ENCODE measurements around the gene KAT14. TPM values are rescaled to one million over a fixed set of nuclear protein-coding genes. Genes with fewer than 3 reads are reported as not detected.
"Not testable (repeated sequence)": the region's sequence is repeated elsewhere in the genome, so short reads cannot be mapped to it uniquely, and the experiment has no call there.

The KAT14 gene
- total and polyA plus RNA-seq, 7 experiments from 2014 or later: 12.3 to 26.7 (median 18.8) TPM

DNA sequence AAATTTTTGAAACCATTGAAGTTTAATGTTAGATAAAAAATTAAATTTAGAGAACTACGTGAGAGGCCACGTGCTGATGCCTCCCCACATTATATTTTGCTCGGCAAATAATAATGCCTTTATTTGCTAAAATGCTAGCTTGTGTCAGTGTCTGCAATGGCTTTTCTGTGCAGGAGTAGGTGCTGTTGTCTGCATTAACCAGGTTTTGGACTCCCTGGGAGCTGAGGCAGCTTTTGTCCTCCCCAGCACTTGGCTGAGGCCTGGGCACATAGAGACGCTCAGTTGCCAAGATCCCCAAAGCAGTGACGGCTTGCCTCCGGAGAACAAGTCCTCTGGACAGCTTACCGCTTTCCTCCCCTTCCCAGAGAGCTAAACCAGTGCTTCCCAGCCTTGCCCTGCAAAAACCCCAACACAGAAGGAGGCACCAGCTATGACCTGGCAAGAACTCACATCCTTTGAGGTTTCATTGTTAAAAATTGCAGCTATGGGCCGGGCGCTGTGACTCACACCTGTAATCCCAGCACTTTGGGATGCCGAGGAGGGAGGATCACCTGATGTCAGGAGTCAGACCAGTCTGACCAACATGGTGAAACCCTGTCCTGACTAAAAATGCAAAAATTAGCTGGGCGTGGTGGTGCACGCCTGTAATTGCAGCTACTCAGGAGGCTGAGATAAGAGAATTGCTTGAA is 59.9 kb downstream of the KAT14 start:
- H3K4me1 ChIP-seq (ENCODE audit: control insufficient read depth in 2 of 2, insufficient read depth in 2 of 2, low read length in 2 of 2): no peaks in the 10 kb centered on the region
- POLR2A ChIA-PET: no interaction called here
- H3K9me3 Mint-ChIP-seq: peaks cover 0 to 15% (median 9%) of the 10 kb centered on the region in 11 donors
- H3K36me3 ChIP-seq (ENCODE audit: control insufficient read depth in 2 of 3, insufficient read depth in 3 of 3, low read length in 3 of 3): no peaks in the 10 kb centered on the region
- peaks cover 0 to 5% (median 0%) of the 10 kb centered on the region in 5 donors for H3K27me3 Mint-ChIP-seq
- DNase-seq: no peak
- CTCF ChIA-PET: no interaction called here
- no peak overlapping the region for H3K27ac Mint-ChIP-seq
- peaks cover 0 to 21% (median 14%) of the 10 kb centered on the region in 5 donors for H3K36me3 Mint-ChIP-seq
- H3K27ac ChIP-seq (ENCODE audit: low read depth, low read length): no peak overlapping the region
- H3K4me1 Mint-ChIP-seq: no peaks in the 10 kb centered on the region
- H3K27me3 ChIP-seq (ENCODE audit: control insufficient read depth in 2 of 2, insufficient read depth in 2 of 2, low read length in 2 of 2): no peaks in the 10 kb centered on the region
- no peak for ATAC-seq
- H3K4me3 Mint-ChIP-seq: no peak overlapping the region
- H3K4me3 ChIP-seq (ENCODE audit: low read length): no peak overlapping the region
- intact Hi-C loops (cut with micrococcal nuclease): no loop called here
- no peaks in the 10 kb centered on the region for H3K9me3 ChIP-seq (ENCODE audit: control insufficient read depth in 2 of 3, low read length in 3 of 3)

DNA sequence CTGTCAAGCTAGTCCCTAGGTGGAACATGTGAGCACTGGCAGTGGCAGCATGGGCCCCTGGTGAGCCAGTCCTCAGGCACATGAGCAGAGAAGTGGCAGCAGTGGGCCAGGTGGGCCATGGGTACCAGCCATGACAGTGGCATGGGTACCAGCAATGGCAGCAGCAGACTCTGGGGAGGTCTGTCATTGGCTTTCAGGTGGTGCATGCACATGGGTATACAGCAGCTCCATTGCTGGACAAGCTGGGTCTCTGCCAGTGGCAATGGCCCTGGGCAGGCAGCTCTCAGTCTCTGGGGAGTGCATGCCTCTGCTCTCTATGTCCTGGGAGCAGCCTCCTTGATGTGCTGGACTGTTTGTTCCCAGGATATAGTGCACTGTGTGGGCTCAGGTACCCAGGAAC is 65.3 kb downstream of the KAT14 start:
- Histone ChIP-seq H3K27me3 (ENCODE audit: control insufficient read depth in 2 of 2, insufficient read depth in 2 of 2, low read length in 2 of 2) (no peaks in the 10 kb centered on the region), H3K4me3 (ENCODE audit: low read length) (no peak overlapping the region), H3K9me3 (ENCODE audit: control insufficient read depth in 2 of 3, low read length in 3 of 3) (no peaks in the 10 kb centered on the region), H3K4me1 (ENCODE audit: control insufficient read depth in 2 of 2, insufficient read depth in 2 of 2, low read length in 2 of 2) (no peaks in the 10 kb centered on the region), H3K36me3 (ENCODE audit: control insufficient read depth in 2 of 3, insufficient read depth in 3 of 3, low read length in 3 of 3) (no peaks in the 10 kb centered on the region), H3K27ac (ENCODE audit: low read depth, low read length) (no peak overlapping the region)
- H3K27me3 Mint-ChIP-seq: peaks cover 0 to 5% (median 0%) of the 10 kb centered on the region in 5 donors
- ChIA-PET CTCF (no interaction called here), POLR2A (no interaction called here)
- no peaks in the 10 kb centered on the region for H3K4me1 Mint-ChIP-seq
- peaks cover 0 to 22% (median 14%) of the 10 kb centered on the region in 5 donors for H3K36me3 Mint-ChIP-seq
- DNase-seq: no peak
- no peak overlapping the region for H3K4me3 Mint-ChIP-seq
- peaks cover 0 to 16% (median 9%) of the 10 kb centered on the region in 11 donors for H3K9me3 Mint-ChIP-seq
- intact Hi-C loops (cut with micrococcal nuclease): no loop called here
- H3K27ac Mint-ChIP-seq: no peak overlapping the region
- no peak for ATAC-seq

DNA sequence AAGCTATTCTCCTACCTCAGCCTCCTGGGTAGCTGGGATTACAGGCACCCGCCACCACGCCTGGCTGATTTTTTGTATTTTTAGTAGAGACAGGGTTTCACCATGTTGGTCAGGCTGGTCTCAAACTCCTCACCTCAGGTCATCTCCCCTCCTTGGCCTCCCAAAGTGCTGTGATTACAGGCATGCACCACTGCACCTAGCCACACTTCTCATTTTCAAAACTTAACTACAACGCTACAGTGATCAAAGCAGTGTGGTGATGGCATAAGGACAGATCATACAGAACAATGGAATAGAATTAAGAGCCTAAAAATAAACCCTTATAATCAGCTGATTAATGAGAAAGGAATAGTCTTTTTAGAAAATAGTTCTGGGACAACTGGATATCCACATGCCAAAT is 66.0 kb downstream of the KAT14 start:
- H3K4me3 Mint-ChIP-seq; H3K9me3 ChIP-seq (ENCODE audit: control insufficient read depth in 2 of 3, low read length in 3 of 3); H3K4me1 Mint-ChIP-seq; H3K4me1 ChIP-seq (ENCODE audit: control insufficient read depth in 2 of 2, insufficient read depth in 2 of 2, low read length in 2 of 2); H3K27ac ChIP-seq (ENCODE audit: low read depth, low read length); H3K27me3 ChIP-seq (ENCODE audit: control insufficient read depth in 2 of 2, insufficient read depth in 2 of 2, low read length in 2 of 2); H3K36me3 ChIP-seq (ENCODE audit: control insufficient read depth in 2 of 3, insufficient read depth in 3 of 3, low read length in 3 of 3); ATAC-seq; DNase-seq; POLR2A ChIA-PET; H3K27me3 Mint-ChIP-seq; intact Hi-C loops (cut with micrococcal nuclease); CTCF ChIA-PET; H3K27ac Mint-ChIP-seq; H3K4me3 ChIP-seq (ENCODE audit: low read length): not testable (repeated sequence)
- Mint-ChIP-seq H3K9me3 (peaks cover 0 to 16% (median 9%) of the 10 kb centered on the region in 11 donors), H3K36me3 (peaks cover 0 to 22% (median 14%) of the 10 kb centered on the region in 5 donors)

DNA sequence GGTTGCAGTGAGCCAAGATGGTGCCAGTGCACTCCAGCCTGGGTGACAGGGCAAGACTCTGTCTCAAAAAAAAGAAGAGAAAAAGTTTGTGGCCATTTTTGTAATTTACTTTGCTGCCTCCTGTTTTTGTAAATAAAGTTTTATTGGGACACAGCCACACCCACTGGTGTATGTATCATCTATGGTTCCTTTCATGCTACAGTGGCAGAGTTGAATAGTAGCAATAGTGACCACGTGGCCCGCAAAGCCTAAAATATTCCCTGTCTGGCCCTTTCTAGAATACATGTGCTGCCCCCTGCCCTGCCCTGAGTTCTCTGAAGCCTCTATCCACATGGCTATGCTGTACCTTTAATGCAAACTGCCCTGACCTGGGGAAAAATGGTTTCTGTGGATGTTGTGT is 75.3 kb downstream of the KAT14 start:
- H3K36me3 Mint-ChIP-seq: no peaks in the 10 kb centered on the region
- no peak overlapping the region for H3K4me3 ChIP-seq (ENCODE audit: low read length)
- H3K27me3 ChIP-seq (ENCODE audit: control insufficient read depth in 2 of 2, insufficient read depth in 2 of 2, low read length in 2 of 2): no peaks in the 10 kb centered on the region
- peaks cover 0 to 5% (median 0%) of the 10 kb centered on the region in 5 donors for H3K27me3 Mint-ChIP-seq
- ChIA-PET CTCF (no interaction called here), POLR2A (no interaction called here)
- ATAC-seq (no peak), DNase-seq (no peak)
- H3K4me3 Mint-ChIP-seq: no peak overlapping the region
- no peak overlapping the region for H3K27ac Mint-ChIP-seq
- intact Hi-C loops (cut with micrococcal nuclease): no loop called here
- no peaks in the 10 kb centered on the region for H3K4me1 ChIP-seq (ENCODE audit: control insufficient read depth in 2 of 2, insufficient read depth in 2 of 2, low read length in 2 of 2)
- no peaks in the 10 kb centered on the region for H3K4me1 Mint-ChIP-seq
- no peaks in the 10 kb centered on the region for H3K36me3 ChIP-seq (ENCODE audit: control insufficient read depth in 2 of 3, insufficient read depth in 3 of 3, low read length in 3 of 3)
- H3K9me3 ChIP-seq (ENCODE audit: control insufficient read depth in 2 of 3, low read length in 3 of 3): no peaks in the 10 kb centered on the region
- H3K27ac ChIP-seq (ENCODE audit: low read depth, low read length): no peak overlapping the region
- no peaks in the 10 kb centered on the region for H3K9me3 Mint-ChIP-seq

DNA sequence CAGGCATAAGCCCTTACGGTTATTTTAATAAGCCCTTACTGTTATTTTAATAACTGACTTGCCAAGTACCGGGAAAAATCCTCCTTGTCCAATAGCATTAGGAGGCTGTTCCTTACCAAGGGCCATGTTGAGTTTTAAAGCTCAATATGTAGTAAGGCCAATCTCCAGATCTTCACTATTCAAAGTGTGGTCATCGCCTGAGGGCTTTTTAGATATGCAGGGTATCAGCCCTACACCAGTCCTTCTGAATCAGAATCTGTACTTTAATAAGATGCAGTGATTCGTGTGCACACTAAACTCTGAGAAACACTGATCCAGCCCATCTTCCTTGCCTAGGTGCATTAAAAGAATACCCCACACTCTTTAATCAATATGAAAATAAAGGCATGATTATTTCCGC is 77.9 kb downstream of the KAT14 start:
- DNase-seq (no peak), ATAC-seq (no peak)
- H3K4me1 Mint-ChIP-seq: no peaks in the 10 kb centered on the region
- Histone ChIP-seq H3K4me3 (ENCODE audit: low read length) (no peak overlapping the region), H3K27me3 (ENCODE audit: control insufficient read depth in 2 of 2, insufficient read depth in 2 of 2, low read length in 2 of 2) (no peaks in the 10 kb centered on the region), H3K4me1 (ENCODE audit: control insufficient read depth in 2 of 2, insufficient read depth in 2 of 2, low read length in 2 of 2) (no peaks in the 10 kb centered on the region), H3K36me3 (ENCODE audit: control insufficient read depth in 2 of 3, insufficient read depth in 3 of 3, low read length in 3 of 3) (no peaks in the 10 kb centered on the region), H3K27ac (ENCODE audit: low read depth, low read length) (no peak overlapping the region), H3K9me3 (ENCODE audit: control insufficient read depth in 2 of 3, low read length in 3 of 3) (no peaks in the 10 kb centered on the region)
- H3K27me3 Mint-ChIP-seq: peaks cover 0 to 6% (median 4%) of the 10 kb centered on the region in 5 donors
- intact Hi-C loops (cut with micrococcal nuclease): no loop called here
- no peak overlapping the region for H3K4me3 Mint-ChIP-seq
- ChIA-PET CTCF (no interaction called here), POLR2A (no interaction called here)
- H3K9me3 Mint-ChIP-seq: no peaks in the 10 kb centered on the region
- H3K27ac Mint-ChIP-seq: no peak overlapping the region
- H3K36me3 Mint-ChIP-seq: no peaks in the 10 kb centered on the region

DNA sequence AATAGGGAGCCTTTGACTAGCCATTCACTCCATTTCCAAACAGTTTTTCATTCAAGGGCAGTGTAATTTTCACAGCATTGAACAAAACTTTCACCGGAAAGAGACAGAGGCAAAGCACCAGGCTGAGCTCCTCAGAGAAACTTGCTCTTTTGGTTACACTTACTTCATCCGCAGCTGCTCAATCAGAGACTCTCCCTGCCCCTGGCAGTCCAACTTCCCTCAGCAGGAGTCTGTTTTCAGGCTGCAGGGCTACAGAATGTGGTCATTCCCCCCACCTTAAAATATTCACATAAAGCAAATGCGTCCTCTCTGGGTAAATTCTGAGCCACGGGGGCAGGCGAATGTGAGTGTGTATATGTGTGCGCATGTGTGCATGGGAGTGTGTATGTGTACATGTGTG is 80.6 kb downstream of the KAT14 start:
- Mint-ChIP-seq H3K27me3 (peaks cover 6 to 15% (median 13%) of the 10 kb centered on the region in 5 donors), H3K4me1 (no peaks in the 10 kb centered on the region), H3K9me3 (no peaks in the 10 kb centered on the region), H3K27ac (no peak overlapping the region), H3K36me3 (no peaks in the 10 kb centered on the region), H3K4me3 (no peak overlapping the region)
- intact Hi-C loops (cut with micrococcal nuclease): no loop called here
- H3K9me3 ChIP-seq (ENCODE audit: control insufficient read depth in 2 of 3, low read length in 3 of 3): no peaks in the 10 kb centered on the region
- ATAC-seq: no peak
- no peak for DNase-seq
- H3K27me3 ChIP-seq (ENCODE audit: control insufficient read depth in 2 of 2, insufficient read depth in 2 of 2, low read length in 2 of 2): no peaks in the 10 kb centered on the region
- no peak overlapping the region for H3K4me3 ChIP-seq (ENCODE audit: low read length)
- H3K4me1 ChIP-seq (ENCODE audit: control insufficient read depth in 2 of 2, insufficient read depth in 2 of 2, low read length in 2 of 2): no peaks in the 10 kb centered on the region
- no peaks in the 10 kb centered on the region for H3K36me3 ChIP-seq (ENCODE audit: control insufficient read depth in 2 of 3, insufficient read depth in 3 of 3, low read length in 3 of 3)
- ChIA-PET CTCF (no interaction called here), POLR2A (no interaction called here)
- H3K27ac ChIP-seq (ENCODE audit: low read depth, low read length): no peak overlapping the region

DNA sequence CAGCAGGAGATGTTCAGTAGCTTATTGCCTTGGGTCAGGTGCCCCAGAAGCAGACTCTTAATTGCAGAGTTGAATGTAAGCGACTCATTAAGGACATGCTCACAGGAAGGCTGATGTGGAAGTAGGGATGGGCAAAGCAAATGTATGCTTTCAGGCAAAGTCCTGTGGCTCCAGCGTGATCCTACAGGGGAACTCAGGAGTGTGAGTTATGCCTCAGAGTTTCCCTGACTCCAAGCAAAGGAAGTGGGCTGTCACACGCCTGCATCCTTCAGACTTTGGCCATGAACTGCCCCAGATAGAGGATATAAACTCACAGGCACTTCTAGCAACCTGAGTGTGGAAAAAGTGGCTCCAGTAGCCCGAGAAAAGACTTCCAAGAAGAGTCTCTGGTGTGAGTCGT is 85.7 kb downstream of the KAT14 start:
- CTCF ChIA-PET: no interaction called here
- intact Hi-C loops (cut with micrococcal nuclease): no loop called here

More for the DNA sequence above, 85.7 kb downstream of the KAT14 start:
- H3K27ac ChIP-seq (ENCODE audit: low read depth, low read length): no peak overlapping the region
- Mint-ChIP-seq H3K27ac (no peak overlapping the region), H3K27me3 (peaks cover 10 to 40% (median 17%) of the 10 kb centered on the region in 5 donors), H3K36me3 (no peaks in the 10 kb centered on the region), H3K4me3 (no peak overlapping the region), H3K4me1 (no peaks in the 10 kb centered on the region), H3K9me3 (no peaks in the 10 kb centered on the region)
- peaks cover 0 to 4% of the 10 kb centered on the region in 2 donors for H3K27me3 ChIP-seq (ENCODE audit: control insufficient read depth in 2 of 2, insufficient read depth in 2 of 2, low read length in 2 of 2)
- no peaks in the 10 kb centered on the region for H3K9me3 ChIP-seq (ENCODE audit: control insufficient read depth in 2 of 3, low read length in 3 of 3)
- no peaks in the 10 kb centered on the region for H3K36me3 ChIP-seq (ENCODE audit: control insufficient read depth in 2 of 3, insufficient read depth in 3 of 3, low read length in 3 of 3)
- H3K4me1 ChIP-seq (ENCODE audit: control insufficient read depth in 2 of 2, insufficient read depth in 2 of 2, low read length in 2 of 2): no peaks in the 10 kb centered on the region
- H3K4me3 ChIP-seq (ENCODE audit: low read length): no peak overlapping the region
- ATAC-seq: no peak
- DNase-seq: no peak
- POLR2A ChIA-PET: no interaction called here

Data from naive thymus-derived CD4-positive, alpha-beta T cell (primary cell).